GM21447 (cell line): ENCODE data around the gene IQCE.
A peak's percentile ranks its signal among the peaks of the same experiment; 100 is the strongest.

Source experiments
- ATAC-seq: cut with Tn5 transposase; IDR thresholded peaks from one replicate; pipeline ENCODE4 v1.9.1; 2021; ENCODE audit not compliant: unreplicated experiment

IQCE gene

DNA sequence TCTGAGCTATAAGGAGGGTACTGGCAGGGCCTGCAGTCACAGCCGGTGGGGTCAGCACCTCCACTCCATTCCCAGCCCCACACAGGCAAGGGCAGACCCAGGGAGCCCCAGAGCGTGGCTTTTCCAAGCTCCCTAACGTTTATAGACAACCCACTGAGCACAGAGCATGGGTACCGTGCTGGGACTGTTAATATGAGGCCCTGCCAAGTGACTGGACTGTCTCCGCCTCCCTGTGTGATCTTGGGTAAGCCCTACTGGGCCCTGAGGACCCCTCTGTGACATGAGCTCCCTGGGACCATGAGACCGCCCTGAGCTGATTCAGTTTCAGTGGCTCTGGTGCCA lies 85.4 kb downstream of the IQCE start:
- ATAC-seq: no peak

DNA sequence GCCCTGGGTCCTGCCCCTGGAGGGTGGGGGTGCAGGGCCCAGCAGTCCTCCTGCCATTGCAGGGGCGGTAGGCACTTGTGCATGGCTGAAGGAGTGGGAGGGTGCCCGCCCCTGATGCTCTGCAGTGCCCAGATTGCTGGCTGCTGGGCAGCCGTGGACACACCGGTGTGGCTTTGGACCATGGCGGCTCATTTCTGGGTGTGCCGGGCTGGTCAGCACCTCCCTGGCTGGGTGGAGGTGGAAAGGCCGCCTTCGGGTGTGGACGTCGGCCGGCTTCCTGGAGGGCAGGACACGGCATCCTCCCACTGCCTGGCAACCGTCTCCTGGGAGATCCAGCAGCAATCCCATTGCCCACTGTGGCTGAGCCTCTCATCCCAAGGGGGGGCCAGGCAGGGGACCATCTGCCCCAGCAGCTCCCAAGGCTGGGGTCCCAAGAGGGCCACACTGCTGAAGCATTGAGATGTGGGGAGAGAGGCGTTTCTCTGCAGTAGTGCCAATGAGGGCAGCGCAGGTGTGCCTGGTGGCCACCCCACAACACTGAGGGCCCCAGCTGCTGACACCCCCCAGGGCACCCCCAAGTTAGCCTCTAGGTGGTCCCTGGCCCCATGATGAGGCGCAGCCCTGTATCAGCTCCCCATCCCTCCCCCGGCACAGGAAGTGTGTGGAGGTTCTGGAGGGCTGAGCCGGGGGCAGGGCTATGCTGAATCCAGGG lies 85.9 kb downstream of the IQCE start:
- ATAC-seq: peak; percentile 31

- ATAC-seq: peak; percentile 53
Measured at GRCh38 chr7:2645274-2645868, 86.6 kb downstream of the IQCE start.

GRCh38 chr7:2646336-2646679 lies 87.5 kb downstream of the IQCE start:
- ATAC-seq: no peak

DNA sequence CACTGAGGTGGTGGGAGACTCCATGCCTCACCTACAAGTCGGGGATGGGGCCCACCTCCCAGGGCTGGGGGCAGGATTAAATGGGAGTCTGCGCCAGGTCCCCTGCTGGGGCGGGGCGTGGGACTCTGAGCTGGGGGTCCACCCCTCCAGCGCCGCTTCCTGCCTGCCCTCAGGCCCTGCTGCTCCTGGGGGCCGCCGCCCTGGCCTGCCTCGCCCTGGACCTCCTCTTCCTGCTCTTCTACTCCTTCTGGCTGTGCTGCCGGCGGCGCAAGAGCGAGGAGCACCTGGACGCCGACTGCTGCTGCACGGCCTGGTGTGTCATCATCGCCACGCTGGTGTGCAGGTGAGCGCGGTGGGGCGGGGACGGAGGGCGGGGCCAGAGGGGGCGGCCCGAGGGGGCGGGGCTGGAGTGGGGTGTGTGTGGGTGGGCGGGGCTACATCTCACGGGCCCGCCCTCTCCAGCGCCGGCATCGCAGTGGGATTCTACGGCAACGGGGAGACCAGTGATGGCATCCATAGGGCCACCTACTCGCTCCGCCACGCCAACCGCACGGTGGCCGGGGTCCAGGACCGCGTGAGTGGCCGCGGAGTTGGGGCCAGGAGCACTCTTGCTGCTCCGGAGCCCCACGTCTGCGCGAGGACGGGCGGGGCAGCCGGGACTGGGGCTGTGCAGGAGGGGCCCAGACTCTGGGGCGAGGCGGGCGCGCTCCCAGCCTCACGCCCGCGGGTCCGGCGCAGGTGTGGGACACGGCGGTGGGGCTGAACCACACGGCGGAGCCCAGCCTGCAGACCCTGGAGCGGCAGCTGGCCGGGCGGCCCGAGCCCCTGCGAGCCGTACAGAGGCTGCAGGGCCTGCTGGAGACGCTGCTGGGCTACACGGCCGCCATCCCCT lies 88.1 kb downstream of the IQCE start:
- no peak for ATAC-seq

GRCh38 chr7:2647594-2648172 lies 88.9 kb downstream of the IQCE start:
- ATAC-seq: no peak

DNA sequence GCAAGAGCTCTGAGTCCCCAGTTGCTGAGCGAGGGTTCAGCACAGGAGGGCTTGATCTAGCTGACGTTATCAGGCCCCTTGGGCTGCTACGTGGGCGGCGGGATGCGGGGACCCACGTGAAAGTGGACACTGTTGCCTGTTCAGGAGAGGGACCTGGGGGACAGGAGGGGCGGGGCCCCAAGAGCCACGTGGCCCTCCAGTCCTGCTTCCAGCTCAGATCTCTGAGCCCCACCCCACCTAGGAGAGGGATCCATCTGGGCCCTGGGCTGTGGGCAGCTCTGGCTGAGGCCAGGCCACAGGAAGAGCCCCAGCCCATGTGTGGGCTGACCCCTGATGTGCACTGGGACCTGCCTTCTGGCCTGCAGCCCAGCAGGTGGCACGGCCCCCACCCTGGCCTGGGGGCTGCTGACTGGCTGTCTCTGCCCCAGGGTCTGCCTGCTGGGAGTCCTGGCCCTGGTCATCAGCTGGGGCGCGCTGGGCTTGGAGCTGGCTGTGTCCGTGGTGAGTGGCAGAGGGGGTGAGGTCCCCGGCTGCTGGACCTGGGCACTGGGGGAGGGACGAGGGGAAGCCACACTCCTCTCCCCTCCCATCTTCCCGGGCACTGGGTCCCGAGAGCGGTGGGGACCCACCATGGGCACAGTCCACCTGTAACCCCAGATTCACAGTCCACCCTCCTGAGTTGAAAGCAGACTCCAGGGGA lies 90.5 kb downstream of the IQCE start:
- no peak for ATAC-seq

DNA sequence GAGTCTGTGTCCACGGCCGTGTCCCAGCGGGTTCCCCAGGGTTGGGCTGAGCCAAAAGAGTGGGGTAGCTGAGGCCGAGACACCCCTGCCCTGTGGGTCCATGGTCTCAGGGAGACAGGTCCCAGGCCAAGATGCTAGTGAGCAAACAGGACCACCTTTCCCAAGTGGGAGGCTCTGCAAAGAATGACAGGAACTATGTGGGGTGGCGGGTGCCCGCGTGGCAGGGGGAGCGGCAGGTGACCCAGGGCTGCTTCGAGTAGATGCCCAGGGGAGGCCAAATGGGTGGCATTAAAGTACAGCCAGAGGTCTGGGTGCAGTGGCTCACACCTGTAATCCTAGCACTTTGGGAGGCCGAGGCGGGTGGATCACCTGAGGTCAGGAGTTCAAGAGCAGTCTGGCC lies 91.2 kb downstream of the IQCE start:
- no peak for ATAC-seq

DNA sequence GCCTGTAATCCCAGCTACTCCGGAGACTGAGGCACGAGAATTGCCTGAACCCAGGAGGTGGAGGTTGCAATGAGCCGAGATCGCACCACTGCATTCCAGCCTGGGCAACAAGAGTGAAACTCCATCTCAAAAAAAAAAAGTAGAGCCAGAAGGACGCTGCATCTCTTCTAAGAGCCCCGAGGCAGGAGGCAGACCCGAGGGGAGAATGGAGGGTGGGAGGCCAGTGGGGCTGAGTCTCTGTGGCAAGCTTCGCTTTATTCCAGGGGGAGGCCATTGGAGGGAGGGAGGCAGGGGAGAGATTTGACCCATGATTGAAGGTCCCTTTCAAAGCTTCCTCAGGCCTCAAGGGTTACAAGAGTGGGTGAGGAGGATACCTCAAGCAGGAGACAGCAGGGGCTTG lies 91.7 kb downstream of the IQCE start:
- no peak for ATAC-seq

GRCh38 chr7:2651336-2651735 lies 92.6 kb downstream of the IQCE start:
- no peak for ATAC-seq

DNA sequence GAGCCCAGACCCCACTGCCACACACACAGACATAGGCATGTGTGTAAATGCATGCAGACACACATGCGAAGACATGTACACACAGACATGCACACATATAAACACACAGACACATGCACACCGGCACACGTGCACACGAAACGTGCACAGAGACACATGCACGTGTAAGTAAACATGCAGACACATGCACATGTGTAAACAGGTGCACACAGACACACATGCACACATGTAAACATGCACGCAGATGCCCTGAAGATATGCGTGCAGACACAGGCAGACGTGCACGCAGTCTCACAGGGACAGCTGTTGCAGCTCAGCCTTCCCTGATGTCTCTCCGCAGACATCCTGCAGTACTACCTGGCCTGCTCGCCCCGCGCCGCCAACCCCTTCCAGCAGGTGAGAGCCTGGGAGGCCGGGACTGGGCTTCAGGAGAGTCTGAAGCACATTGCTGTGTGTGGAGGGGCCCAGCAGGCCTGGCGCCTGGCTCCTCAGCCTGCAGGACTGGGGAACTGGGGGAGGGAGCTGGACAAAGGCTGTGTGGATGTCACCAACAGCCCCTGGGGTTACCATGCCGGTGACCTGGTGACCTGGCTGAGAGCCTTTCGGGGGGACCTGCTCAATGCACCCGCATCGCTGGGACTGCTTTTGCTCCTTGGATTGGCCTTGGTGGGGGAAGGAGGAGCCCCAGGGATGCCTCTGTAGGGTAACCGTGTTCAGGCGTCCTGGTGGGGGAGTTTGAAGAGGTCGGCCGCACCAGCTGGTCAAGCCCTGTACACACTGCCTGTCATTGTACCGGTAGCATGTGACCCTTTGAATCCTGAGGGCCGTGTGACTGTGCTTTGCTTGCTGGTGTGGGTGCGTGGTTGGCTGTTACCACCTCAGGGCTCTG lies 93.3 kb downstream of the IQCE start:
- ATAC-seq: no peak

DNA sequence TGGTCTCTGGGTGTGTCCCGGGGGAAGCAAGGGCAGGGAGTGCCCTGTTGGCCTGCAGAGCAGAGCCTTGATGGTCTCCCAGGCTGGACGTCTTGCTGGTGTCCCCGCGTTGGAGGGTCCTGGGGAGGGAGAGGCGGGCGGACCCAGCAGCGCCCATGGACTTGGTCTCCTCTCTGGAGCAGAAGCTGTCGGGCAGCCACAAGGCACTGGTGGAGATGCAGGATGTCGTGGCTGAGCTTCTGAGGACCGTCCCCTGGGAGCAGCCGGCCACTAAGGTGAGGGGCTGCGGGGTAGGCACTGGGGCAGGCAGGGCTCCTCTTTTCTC lies 93.9 kb downstream of the IQCE start:
- ATAC-seq: no peak

GRCh38 chr7:2654059-2654458 lies 95.3 kb downstream of the IQCE start:
- no peak for ATAC-seq

- ATAC-seq: no peak
Measured at GRCh38 chr7:2655870-2656614, 97.3 kb downstream of the IQCE start.

- ATAC-seq: no peak
Measured at GRCh38 chr7:2657208-2657607, 98.4 kb downstream of the IQCE start.

GRCh38 chr7:2657920-2658671 lies 99.3 kb downstream of the IQCE start:
- ATAC-seq: no peak

DNA sequence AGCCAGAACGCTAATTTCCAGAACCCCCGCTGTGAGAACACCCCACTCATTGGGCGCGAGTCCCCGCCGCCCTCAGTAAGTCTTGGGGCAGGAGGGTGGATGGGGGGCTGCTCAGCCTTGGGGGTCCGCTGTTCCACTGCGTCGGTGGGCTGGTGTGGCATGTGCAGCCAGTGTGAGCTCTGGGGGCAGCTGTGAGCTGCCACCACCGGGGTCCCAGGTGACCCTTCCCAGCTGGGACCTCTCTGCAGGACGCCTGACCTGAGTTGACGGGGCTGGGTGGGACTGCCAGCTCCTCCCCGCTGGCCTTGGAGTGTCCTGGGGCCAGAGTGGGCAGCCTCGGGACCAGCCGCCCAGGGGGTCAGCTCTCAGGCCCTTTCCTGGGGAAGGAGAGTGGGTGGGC lies 100.2 kb downstream of the IQCE start:
- no peak for ATAC-seq

- no peak for ATAC-seq
Measured at GRCh38 chr7:2659556-2660358, 101.0 kb downstream of the IQCE start.
